ENCODE results near the gene IFNK. TPM values are rescaled to one million over a fixed set of nuclear protein-coding genes. Genes with fewer than 3 reads are reported as not detected.

The IFNK gene, protein sequence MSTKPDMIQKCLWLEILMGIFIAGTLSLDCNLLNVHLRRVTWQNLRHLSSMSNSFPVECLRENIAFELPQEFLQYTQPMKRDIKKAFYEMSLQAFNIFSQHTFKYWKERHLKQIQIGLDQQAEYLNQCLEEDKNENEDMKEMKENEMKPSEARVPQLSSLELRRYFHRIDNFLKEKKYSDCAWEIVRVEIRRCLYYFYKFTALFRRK
- total RNA-seq (2014; rRNA removed; shearing (Covaris generic)), result not detected in 2 replicates

DNA sequence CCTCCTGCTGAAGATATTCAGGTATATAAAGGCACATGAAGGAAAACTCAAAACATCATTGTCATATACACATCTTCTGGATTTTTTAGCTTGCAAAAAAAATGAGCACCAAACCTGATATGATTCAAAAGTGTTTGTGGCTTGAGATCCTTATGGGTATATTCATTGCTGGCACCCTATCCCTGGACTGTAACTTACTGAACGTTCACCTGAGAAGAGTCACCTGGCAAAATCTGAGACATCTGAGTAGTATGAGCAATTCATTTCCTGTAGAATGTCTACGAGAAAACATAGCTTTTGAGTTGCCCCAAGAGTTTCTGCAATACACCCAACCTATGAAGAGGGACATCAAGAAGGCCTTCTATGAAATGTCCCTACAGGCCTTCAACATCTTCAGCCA, at the start of gene IFNK:
TSS of gene IFNK (plus strand) at position 55 of the 400 bp plus-strand sequence. CDS start at position 102, 47 bp downstream.

GRCh38 chr9:27529316-27530278, 5.5 kb downstream of the IFNK start, which contains the start of gene MOB3B:
Gene MOB3B, minus strand, starts transcription at chr9:27529814. Its CDS starts 74,264 bp downstream, at chr9:27455550.

GRCh38 chr9:27572918-27573633, 49.0 kb downstream of the IFNK start, which contains the start of gene C9orf72:
Gene C9orf72, minus strand, starts transcription at chr9:27573481. Its CDS starts 6,361 bp downstream, at chr9:27567120.

Other genes starting within 250 kb of the IFNK start
- not detected in 2 replicates for gene EQTN, start 227.1 kb upstream of the IFNK start, total RNA-seq (2014; rRNA removed; shearing (Covaris generic))
- gene MOB3B, start 5.5 kb downstream of the IFNK start, total RNA-seq (2014; rRNA removed; shearing (Covaris generic)), result 0.08 TPM in 1 of 2 replicates, not detected in the other
- gene C9orf72, start 49.2 kb downstream of the IFNK start, total RNA-seq (2014; rRNA removed; shearing (Covaris generic)), result 12.7 and 13.8 TPM in 2 replicates

Measured in A375 (cell line).